HEK293T (cell line): ENCODE results near the gene SLC22A12.

ENCODE experiments used
- CTCF ChIA-PET: fragments of 350-600 bp; formaldehyde crosslinking; extraction: SDS; loops from one replicate; lab custom pipeline; 2021; ENCODE audit warnings: antibody characterized with exemption, inconsistent platforms; lab: Yijun Ruan, JAX
- POLR2A ChIA-PET: fragments of 350-600 bp; formaldehyde crosslinking; extraction: SDS; loops from one replicate; lab custom pipeline; 2020; ENCODE audit warnings: antibody characterized with exemption, inconsistent platforms; lab: Yijun Ruan, JAX
- DNase-seq: peaks from one replicate; pipeline ENCODE4 v3.0.0; 2012; ENCODE audit warnings: mixed read lengths; ENCODE audit errors: extremely low spot score
- ARNT ChIP-seq: fragments of 450-650 bp; IDR thresholded peaks from 2 replicates; pipeline ENCODE4 v1.6.1; 2017; ENCODE audit warnings: mild to moderate bottlenecking
- BHLHE40 ChIP-seq: fragments of 450-650 bp; IDR thresholded peaks from 2 replicates; pipeline ENCODE4 v1.6.1; 2016; ENCODE audit warnings: mild to moderate bottlenecking, moderate library complexity, borderline replicate concordance
- CTBP1 ChIP-seq: fragments of 450-650 bp; IDR thresholded peaks from 2 replicates; pipeline ENCODE4 v1.6.1; 2016; ENCODE audit warnings: borderline replicate concordance
- ELF4 ChIP-seq: fragments of 450-650 bp; IDR thresholded peaks from 2 replicates; pipeline ENCODE4 v1.6.1; 2017; ENCODE audit warnings: antibody characterized with exemption
- FOXA1 ChIP-seq: fragments of 450-650 bp; IDR thresholded peaks from 2 replicates; pipeline ENCODE4 v1.6.1; 2016; ENCODE audit warnings: mild to moderate bottlenecking
- FOXK2 ChIP-seq: fragments of 450-650 bp; IDR thresholded peaks from 2 replicates; pipeline ENCODE4 v1.6.1; 2016; ENCODE audit warnings: mild to moderate bottlenecking
- FOXM1 ChIP-seq: fragments of 450-650 bp; IDR thresholded peaks from 2 replicates; pipeline ENCODE4 v1.6.1; 2017; ENCODE audit warnings: mild to moderate bottlenecking, borderline replicate concordance
- HDGF ChIP-seq: fragments of 450-650 bp; IDR thresholded peaks from 2 replicates; pipeline ENCODE4 v1.6.1; 2017; ENCODE audit warnings: antibody characterized with exemption, borderline replicate concordance
- L3MBTL2 ChIP-seq: fragments of 450-650 bp; conservative IDR thresholded peaks from 2 replicates; pipeline ENCODE4 v1.6.1; 2016; ENCODE audit warnings: mild to moderate bottlenecking
- LEF1 ChIP-seq: fragments of 450-650 bp; IDR thresholded peaks from 2 replicates; pipeline ENCODE4 v1.6.1; 2017; ENCODE audit warnings: mild to moderate bottlenecking, borderline replicate concordance
- NFRKB ChIP-seq: fragments of 450-650 bp; IDR thresholded peaks from 2 replicates; pipeline ENCODE4 v1.6.1; 2016; ENCODE audit warnings: mild to moderate bottlenecking, moderate library complexity
- SP1 ChIP-seq: fragments of 450-650 bp; IDR thresholded peaks from 2 replicates; pipeline ENCODE4 v1.6.1; 2017
- SUZ12 ChIP-seq: fragments of 450-650 bp; IDR thresholded peaks from 2 replicates; pipeline ENCODE4 v1.6.1; 2016; ENCODE audit warnings: mild to moderate bottlenecking
- TARDBP ChIP-seq: fragments of 450-650 bp; IDR thresholded peaks from 2 replicates; pipeline ENCODE4 v1.6.1; 2016
- ZNF384 ChIP-seq: fragments of 450-650 bp; IDR thresholded peaks from 2 replicates; pipeline ENCODE4 v1.6.1; 2016
- TF ChIP-seq, protein P1 (sequence below): fragments of 450-650 bp; IDR thresholded peaks from 2 replicates; pipeline ENCODE4 v1.6.1; 2016

The SLC22A12 gene

GRCh38 chr11:64571050-64571409 lies 20.0 kb upstream of the SLC22A12 start:
- no peak for TF ChIP-seq FOXM1
- no peak for TF ChIP-seq ELF4
- TF ChIP-seq L3MBTL2: no peak
- CTCF ChIA-PET: no interaction called here
- POLR2A ChIA-PET: interaction anchor here (1.0 kb wide), 1 partner anchor 10 kb away, joined by 3 read pairs; no protein-coding TSS in a partner anchor
- no peak for DNase-seq

DNA sequence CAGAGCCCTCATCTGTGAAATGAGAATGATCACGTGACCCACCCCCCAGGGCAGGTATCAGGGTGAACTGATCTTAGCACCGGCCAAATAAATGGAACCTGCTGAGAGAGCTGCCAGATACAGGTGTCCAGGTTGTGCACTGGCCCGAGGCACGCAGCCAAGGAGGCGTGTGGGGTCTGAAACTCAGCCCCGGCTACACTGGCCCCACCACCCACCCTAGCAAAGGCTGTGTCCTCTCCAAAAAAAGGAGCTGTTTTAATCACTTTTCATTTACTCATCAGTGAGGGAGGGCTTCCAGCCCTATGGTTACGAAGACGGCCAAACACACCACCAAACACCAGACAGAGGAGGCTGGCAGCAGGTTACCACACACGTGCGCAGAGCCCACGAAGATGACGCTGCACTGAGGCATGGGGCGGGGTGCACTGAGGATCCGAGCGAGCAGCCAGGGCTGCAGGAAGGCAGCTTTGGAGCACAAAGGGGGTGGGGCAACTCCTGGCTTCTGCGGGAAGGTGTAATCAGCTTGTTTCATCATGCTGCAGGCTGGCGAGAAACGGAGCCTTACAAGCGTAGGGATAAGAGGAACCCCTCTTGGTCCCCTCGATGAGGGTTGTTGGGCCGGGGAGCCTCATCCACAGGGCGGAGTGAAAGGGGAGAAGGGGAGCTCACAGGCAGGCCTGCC lies 19.5 kb upstream of the SLC22A12 start:
- POLR2A ChIA-PET: interaction anchor here (1.0 kb wide), 1 partner anchor 9 kb away, joined by 3 read pairs; no protein-coding TSS in a partner anchor
- CTCF ChIA-PET: no interaction called here
- no peak for DNase-seq
- TF ChIP-seq ZNF384 (no peak), HDGF (no peak)

- TF ChIP-seq CTBP1 (no peak), FOXK2 (no peak)
- ChIA-PET POLR2A (no interaction called here), CTCF (no interaction called here)
- no peak for DNase-seq
Measured at GRCh38 chr11:64572143-64572542, 18.9 kb upstream of the SLC22A12 start.

- POLR2A ChIA-PET: no interaction called here
- CTCF ChIA-PET: no interaction called here
- no peak for TF ChIP-seq FOXK2
- TF ChIP-seq ELF4: no peak
- no peak for TF ChIP-seq TARDBP
- TF ChIP-seq, protein P1, sequence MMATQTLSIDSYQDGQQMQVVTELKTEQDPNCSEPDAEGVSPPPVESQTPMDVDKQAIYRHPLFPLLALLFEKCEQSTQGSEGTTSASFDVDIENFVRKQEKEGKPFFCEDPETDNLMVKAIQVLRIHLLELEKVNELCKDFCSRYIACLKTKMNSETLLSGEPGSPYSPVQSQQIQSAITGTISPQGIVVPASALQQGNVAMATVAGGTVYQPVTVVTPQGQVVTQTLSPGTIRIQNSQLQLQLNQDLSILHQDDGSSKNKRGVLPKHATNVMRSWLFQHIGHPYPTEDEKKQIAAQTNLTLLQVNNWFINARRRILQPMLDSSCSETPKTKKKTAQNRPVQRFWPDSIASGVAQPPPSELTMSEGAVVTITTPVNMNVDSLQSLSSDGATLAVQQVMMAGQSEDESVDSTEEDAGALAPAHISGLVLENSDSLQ: no peak
- TF ChIP-seq BHLHE40: no peak
- no peak for TF ChIP-seq CTBP1
- no peak for TF ChIP-seq LEF1
- TF ChIP-seq ARNT: no peak
- TF ChIP-seq SUZ12: no peak
- no peak for TF ChIP-seq ZNF384
- TF ChIP-seq FOXA1: no peak
- TF ChIP-seq L3MBTL2: no peak
- TF ChIP-seq SP1: no peak
- no peak for TF ChIP-seq FOXM1
- TF ChIP-seq NFRKB: no peak
- TF ChIP-seq HDGF: no peak
- DNase-seq: no peak
Measured at GRCh38 chr11:64577202-64577601, 13.8 kb upstream of the SLC22A12 start.

DNA sequence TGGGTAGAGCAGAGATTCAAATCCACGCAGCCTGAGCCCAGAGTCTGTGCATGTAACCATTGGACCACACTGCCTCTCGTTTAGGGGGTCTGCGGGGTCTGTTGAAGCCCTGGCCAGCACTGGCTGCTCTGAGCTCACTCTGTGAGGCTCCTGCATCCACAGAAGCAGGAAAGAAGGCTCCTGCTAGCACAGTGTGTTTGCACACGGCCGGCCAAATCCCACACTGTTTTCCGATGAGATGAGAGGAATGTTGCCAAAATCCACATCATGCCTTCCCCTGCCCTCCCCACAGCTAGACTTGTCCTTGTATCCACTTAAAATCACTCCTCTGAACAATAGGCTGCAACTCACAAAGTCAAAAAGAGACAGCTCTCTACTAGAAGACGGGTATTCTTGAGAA lies 10.6 kb upstream of the SLC22A12 start:
- DNase-seq: no peak
- CTCF ChIA-PET: no interaction called here
- no peak for TF ChIP-seq LEF1
- no peak for TF ChIP-seq SUZ12
- no peak for TF ChIP-seq L3MBTL2
- TF ChIP-seq, protein P1: no peak
- no peak for TF ChIP-seq ELF4
- no peak for TF ChIP-seq SP1
- no peak for TF ChIP-seq FOXK2
- POLR2A ChIA-PET: interaction anchor here (1.0 kb wide), 1 partner anchor 9 kb away, joined by 3 read pairs; no protein-coding TSS in a partner anchor

- CTCF ChIA-PET: no interaction called here
- DNase-seq: no peak
Measured at GRCh38 chr11:64581057-64581523, 9.9 kb upstream of the SLC22A12 start.

DNA sequence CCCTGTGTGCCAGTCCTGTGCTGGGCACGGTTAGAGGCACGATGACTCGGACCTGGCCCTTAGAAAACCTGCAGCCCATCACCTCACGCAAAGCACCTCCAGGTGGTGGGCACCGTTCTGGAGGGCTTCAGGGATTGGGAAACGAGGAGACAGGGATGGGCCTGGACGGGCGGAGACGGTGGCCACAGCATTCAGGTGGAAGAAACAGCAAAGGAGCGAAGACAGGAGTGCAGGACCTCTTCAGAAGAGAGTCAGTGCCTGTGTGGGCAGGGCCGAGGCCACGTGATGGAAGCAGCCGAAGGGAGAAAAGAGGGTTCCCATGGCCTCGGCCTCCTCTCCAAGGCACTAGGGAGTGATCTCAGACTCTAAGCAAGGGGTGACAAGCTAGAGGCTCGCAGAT lies 8.1 kb upstream of the SLC22A12 start:
- ChIA-PET CTCF (no interaction called here), POLR2A (no interaction called here)
- DNase-seq: no peak
- no peak for TF ChIP-seq SP1
- no peak for TF ChIP-seq CTBP1

More at GRCh38 chr11:64581057-64581523, 9.9 kb upstream of the SLC22A12 start:
- POLR2A ChIA-PET: interaction anchor here (1.0 kb wide), 1 partner anchor 10 kb away, joined by 3 read pairs; no protein-coding TSS in a partner anchor
- TF ChIP-seq FOXA1: no peak
- TF ChIP-seq FOXM1: no peak
- TF ChIP-seq ARNT: no peak
- no peak for TF ChIP-seq TARDBP
- TF ChIP-seq, protein P1: no peak
- TF ChIP-seq ELF4: no peak
- no peak for TF ChIP-seq L3MBTL2
